ENCODE data around the gene TLCD4. TPM values are rescaled to one million over a fixed set of nuclear protein-coding genes. Genes with fewer than 3 reads are reported as not detected.
A peak's percentile ranks its signal among the peaks of the same experiment; 100 is the strongest.

Gene TLCD4
- total and polyA plus RNA-seq, 2 of the 13 experiments (the other 11 are each of a cell fraction or from before 2014, with no cell fraction given): 4.7 to 14.5 TPM

DNA sequence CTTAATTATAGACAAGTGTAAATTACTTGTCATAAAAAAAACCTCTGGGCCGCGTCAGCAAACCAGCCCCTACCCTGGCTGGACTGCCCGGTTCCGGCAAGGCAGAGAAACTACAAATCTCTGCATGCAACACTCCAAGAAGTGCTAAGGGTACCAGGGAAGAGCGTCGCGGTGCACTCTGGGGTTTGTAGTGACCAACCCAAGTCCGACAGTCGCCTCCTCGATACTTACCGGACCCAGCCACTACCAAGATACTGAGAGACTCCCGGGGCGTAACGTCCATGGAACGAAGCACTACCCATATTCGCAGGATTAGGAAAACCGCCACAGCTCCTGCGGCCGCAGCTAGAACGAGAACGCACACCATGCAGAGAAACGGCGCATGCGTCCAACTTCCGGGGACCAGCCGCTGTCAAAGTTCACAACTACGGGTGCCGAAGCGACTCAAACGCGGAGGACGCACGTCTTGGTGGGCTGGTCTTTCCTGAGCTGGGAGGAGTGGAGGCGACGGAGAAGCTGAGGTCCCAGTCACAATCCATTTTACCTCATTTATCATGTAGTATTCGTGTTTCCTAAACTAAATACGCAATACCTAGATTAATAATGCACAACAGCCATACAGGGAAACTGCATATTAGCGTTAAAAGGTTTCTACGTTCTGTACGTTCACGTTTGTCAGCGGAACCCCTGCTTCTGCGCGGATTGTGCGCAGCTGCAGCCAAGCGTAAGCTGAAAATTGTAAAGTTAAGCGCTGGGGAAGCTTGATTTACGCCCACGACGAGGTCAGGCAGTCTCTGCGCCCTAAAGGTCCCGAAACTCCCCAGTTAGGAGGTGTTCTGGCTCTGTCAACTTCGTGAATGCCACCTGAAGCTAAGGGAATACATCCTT, 44.4 kb upstream of the TLCD4 start, which contains the start of gene ALG14 (continued):
- TF ChIP-seq ZFP62 (CRISPR knock-in tag; IDR thresholded peaks at IDR 0.05): no peak
- TF ChIP-seq ZNF850 (CRISPR knock-in tag; conservative IDR thresholded peaks at IDR 0.05): no peak
- TF ChIP-seq JUNB (CRISPR knock-in tag; IDR thresholded peaks at IDR 0.05; ENCODE audit: borderline replicate concordance): no peak
- TF ChIP-seq ZMYM4 (CRISPR knock-in tag; IDR thresholded peaks at IDR 0.05): peak; percentile 89
- peak; percentile 70 for TF ChIP-seq ZNF614 (CRISPR knock-in tag; IDR thresholded peaks at IDR 0.05; ENCODE audit: borderline replicate concordance)
- peak; percentile 27 for TF ChIP-seq HNRNPH1 (optimal IDR thresholded peaks at IDR 0.05; ENCODE audit: low read depth, low read length)
- no peak for TF ChIP-seq SIX4 (CRISPR knock-in tag; IDR thresholded peaks at IDR 0.05)
- TF ChIP-seq, protein P1, sequence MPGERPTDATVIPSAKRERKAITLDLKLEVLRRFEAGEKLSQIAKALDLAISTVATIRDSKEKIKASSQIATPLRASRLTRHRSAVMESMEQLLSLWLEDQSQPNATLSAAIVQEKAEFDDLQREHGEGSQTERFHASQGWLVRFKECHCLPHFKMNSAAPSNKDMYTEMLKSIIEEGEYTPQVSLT (CRISPR knock-in tag; IDR thresholded peaks at IDR 0.05; ENCODE audit: borderline replicate concordance, low read depth): no peak
- peak; percentile 93 for TF ChIP-seq ASH2L (IDR thresholded peaks at IDR 0.05; ENCODE audit: insufficient read length, low read depth, low read length)
- no peak for TF ChIP-seq MBD4 (IDR thresholded peaks at IDR 0.05; ENCODE audit: borderline replicate concordance, low read length)
- peak; percentile 98 for TF ChIP-seq THAP11 (CRISPR knock-in tag; IDR thresholded peaks at IDR 0.05)
- TF ChIP-seq NR1H2 (CRISPR knock-in tag; IDR thresholded peaks at IDR 0.05; ENCODE audit: borderline replicate concordance, low read depth): no peak
- peak; percentile 76; the same call in 1 of the 2 replicates for TF ChIP-seq SIN3A (IDR thresholded peaks at IDR 0.05; ENCODE audit: borderline replicate concordance, low read depth, low read length)
- peak; percentile 70; the same call in 1 of the 2 replicates for TF ChIP-seq HDAC2 (CRISPR knock-in tag; IDR thresholded peaks at IDR 0.05)
- TF ChIP-seq, protein P2, sequence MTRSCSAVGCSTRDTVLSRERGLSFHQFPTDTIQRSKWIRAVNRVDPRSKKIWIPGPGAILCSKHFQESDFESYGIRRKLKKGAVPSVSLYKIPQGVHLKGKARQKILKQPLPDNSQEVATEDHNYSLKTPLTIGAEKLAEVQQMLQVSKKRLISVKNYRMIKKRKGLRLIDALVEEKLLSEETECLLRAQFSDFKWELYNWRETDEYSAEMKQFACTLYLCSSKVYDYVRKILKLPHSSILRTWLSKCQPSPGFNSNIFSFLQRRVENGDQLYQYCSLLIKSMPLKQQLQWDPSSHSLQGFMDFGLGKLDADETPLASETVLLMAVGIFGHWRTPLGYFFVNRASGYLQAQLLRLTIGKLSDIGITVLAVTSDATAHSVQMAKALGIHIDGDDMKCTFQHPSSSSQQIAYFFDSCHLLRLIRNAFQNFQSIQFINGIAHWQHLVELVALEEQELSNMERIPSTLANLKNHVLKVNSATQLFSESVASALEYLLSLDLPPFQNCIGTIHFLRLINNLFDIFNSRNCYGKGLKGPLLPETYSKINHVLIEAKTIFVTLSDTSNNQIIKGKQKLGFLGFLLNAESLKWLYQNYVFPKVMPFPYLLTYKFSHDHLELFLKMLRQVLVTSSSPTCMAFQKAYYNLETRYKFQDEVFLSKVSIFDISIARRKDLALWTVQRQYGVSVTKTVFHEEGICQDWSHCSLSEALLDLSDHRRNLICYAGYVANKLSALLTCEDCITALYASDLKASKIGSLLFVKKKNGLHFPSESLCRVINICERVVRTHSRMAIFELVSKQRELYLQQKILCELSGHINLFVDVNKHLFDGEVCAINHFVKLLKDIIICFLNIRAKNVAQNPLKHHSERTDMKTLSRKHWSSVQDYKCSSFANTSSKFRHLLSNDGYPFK (CRISPR knock-in tag; IDR thresholded peaks at IDR 0.05; ENCODE audit: borderline replicate concordance): peak; percentile 83; the same call in 1 of the 2 replicates
- TF ChIP-seq ZNF224 (CRISPR knock-in tag; IDR thresholded peaks at IDR 0.05): peak; percentile 68; the same call in 1 of the 2 replicates
- TF ChIP-seq, protein P3, sequence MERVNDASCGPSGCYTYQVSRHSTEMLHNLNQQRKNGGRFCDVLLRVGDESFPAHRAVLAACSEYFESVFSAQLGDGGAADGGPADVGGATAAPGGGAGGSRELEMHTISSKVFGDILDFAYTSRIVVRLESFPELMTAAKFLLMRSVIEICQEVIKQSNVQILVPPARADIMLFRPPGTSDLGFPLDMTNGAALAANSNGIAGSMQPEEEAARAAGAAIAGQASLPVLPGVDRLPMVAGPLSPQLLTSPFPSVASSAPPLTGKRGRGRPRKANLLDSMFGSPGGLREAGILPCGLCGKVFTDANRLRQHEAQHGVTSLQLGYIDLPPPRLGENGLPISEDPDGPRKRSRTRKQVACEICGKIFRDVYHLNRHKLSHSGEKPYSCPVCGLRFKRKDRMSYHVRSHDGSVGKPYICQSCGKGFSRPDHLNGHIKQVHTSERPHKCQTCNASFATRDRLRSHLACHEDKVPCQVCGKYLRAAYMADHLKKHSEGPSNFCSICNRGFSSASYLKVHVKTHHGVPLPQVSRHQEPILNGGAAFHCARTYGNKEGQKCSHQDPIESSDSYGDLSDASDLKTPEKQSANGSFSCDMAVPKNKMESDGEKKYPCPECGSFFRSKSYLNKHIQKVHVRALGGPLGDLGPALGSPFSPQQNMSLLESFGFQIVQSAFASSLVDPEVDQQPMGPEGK (CRISPR knock-in tag; IDR thresholded peaks at IDR 0.05): 0 out of 2 replicates have a peak, but pooled peaks have one; percentile 6
- TF ChIP-seq, protein P4, sequence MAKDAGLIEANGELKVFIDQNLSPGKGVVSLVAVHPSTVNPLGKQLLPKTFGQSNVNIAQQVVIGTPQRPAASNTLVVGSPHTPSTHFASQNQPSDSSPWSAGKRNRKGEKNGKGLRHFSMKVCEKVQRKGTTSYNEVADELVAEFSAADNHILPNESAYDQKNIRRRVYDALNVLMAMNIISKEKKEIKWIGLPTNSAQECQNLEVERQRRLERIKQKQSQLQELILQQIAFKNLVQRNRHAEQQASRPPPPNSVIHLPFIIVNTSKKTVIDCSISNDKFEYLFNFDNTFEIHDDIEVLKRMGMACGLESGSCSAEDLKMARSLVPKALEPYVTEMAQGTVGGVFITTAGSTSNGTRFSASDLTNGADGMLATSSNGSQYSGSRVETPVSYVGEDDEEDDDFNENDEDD (CRISPR knock-in tag; IDR thresholded peaks at IDR 0.05; ENCODE audit: borderline replicate concordance): peak; percentile 39; the same call in 1 of the 2 replicates
- TF ChIP-seq NFIC (IDR thresholded peaks at IDR 0.05; ENCODE audit: low read length): no peak
